Fibroblast of lung (primary cell): Measurements from ENCODE around the gene ARSJ.

Experiments
- CTCF ChIP-seq, 2 donors: IDR thresholded peaks in 1 of 2; conservative IDR thresholded peaks in 1 of 2; 1 replicate in 1 of 2; 2 replicates in 1 of 2; pipeline ENCODE4 v1.5.1; 2011 to 2012; ENCODE audit warnings: low read length in 2 of 2, control low read depth in 1 of 2, inconsistent platforms in 1 of 2, low read depth in 1 of 2, mild to moderate bottlenecking in 1 of 2
- EZH2 ChIP-seq: IDR thresholded peaks from 2 replicates; pipeline ENCODE4 v1.5.1; 2012; ENCODE audit warnings: low read length, control low read depth, mild to moderate bottlenecking; ENCODE audit errors: missing control alignments

- TF ChIP-seq CTCF (conservative IDR thresholded peaks at IDR 0.05 in 1 of 2, IDR thresholded peaks at IDR 0.05 in 1 of 2; ENCODE audit: low read depth in 1 of 2, low read length in 2 of 2) (no peak), EZH2 (no peak)
Measured at GRCh38 chr4:113959539-113959937, 19.9 kb downstream of the ARSJ start.
